GDM1 (cell line): Measurements from ENCODE around the gene THRA.

Source experiments
- DNase-seq: peaks from one replicate; lab custom pipeline; 2025; lab: John Stamatoyannopoulos, UW

Gene THRA

GRCh38 chr17:40084477-40084876 lies 21.7 kb downstream of the THRA start:
- no peak for DNase-seq

GRCh38 chr17:40086150-40087044 lies 23.6 kb downstream of the THRA start:
- DNase-seq = no peak

- DNase-seq = no peak
These were observed 24.5 kb downstream of the THRA start for GRCh38 chr17:40087049-40087794.

- DNase-seq = no peak
These were observed 25.3 kb downstream of the THRA start for GRCh38 chr17:40087903-40088718.

GRCh38 chr17:40089077-40089895 lies 26.5 kb downstream of the THRA start:
- DNase-seq = no peak

- no peak for DNase-seq
These were observed 27.7 kb downstream of the THRA start for GRCh38 chr17:40090237-40091119.

GRCh38 chr17:40091691-40092397 lies 29.1 kb downstream of the THRA start:
- no peak for DNase-seq

- no peak for DNase-seq
These were observed 29.8 kb downstream of the THRA start for GRCh38 chr17:40092581-40092980.

GRCh38 chr17:40093005-40093579 lies 30.3 kb downstream of the THRA start:
- DNase-seq = no peak

GRCh38 chr17:40093580-40094201 lies 30.9 kb downstream of the THRA start:
- no peak for DNase-seq

- DNase-seq = no peak
These were observed 32.1 kb downstream of the THRA start for GRCh38 chr17:40094874-40095273.

GRCh38 chr17:40095351-40095943 lies 32.7 kb downstream of the THRA start:
- DNase-seq = no peak

GRCh38 chr17:40095944-40096791 lies 33.4 kb downstream of the THRA start:
- DNase-seq = peak; percentile 31

GRCh38 chr17:40097087-40097486 lies 34.3 kb downstream of the THRA start:
- DNase-seq = no peak

GRCh38 chr17:40097931-40098845 lies 35.4 kb downstream of the THRA start:
- DNase-seq = no peak

GRCh38 chr17:40098846-40099618 lies 36.3 kb downstream of the THRA start:
- peak; percentile 87 for DNase-seq
